Ishikawa (cell line): ENCODE measurements around the gene TBC1D5.

Experiments
- CEBPB ChIP-seq: IDR thresholded peaks from 2 replicates; pipeline ENCODE4 v1.6.1; 2012
- NFIC ChIP-seq: IDR thresholded peaks from 2 replicates; pipeline ENCODE4 v1.6.1; 2012
- RAD21 ChIP-seq: IDR thresholded peaks from 2 replicates; pipeline ENCODE4 v1.6.1; 2012; ENCODE audit warnings: low read depth
- TF ChIP-seq, protein P1 (sequence below): IDR thresholded peaks from 2 replicates; pipeline ENCODE4 v1.6.1; 2012

DNA sequence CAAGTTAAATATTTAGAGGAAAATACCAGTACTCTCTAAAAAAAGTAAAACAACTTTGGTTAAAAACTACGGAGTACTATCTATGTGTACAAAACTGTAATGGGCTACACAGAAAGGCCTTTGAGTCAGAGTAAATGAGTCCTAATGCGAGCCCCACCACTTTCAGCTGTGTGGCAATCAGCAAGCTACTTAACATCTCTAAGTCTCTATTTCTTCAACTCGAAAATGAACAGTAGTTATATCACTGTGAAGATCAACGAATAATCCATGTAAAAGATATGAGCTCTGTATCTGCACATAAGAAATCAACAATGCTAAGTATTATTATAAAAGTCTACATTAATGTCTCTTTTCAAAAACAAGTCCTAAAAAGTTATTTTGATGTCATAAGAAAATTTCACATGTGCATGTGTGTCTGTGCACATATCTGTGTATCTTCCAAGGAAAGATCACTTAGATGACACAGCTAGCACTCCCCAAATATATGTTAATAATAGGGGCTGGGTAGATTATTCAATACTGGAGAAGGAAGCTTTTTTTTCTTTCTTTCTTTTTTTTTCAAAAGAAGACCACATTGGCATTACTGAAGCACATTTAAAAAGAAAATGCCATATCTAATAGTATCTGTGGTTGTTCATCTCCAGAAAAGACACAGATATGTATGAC is 58.8 kb downstream of the TBC1D5 start:
- TF ChIP-seq CEBPB (no peak), NFIC (no peak), RAD21 (no peak)
- TF ChIP-seq, protein P1, sequence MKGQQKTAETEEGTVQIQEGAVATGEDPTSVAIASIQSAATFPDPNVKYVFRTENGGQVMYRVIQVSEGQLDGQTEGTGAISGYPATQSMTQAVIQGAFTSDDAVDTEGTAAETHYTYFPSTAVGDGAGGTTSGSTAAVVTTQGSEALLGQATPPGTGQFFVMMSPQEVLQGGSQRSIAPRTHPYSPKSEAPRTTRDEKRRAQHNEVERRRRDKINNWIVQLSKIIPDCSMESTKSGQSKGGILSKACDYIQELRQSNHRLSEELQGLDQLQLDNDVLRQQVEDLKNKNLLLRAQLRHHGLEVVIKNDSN = no peak
